ENCODE data around the gene NGLY1. TPM values are rescaled to one million over a fixed set of nuclear protein-coding genes. Genes with fewer than 3 reads are reported as not detected.

The NGLY1 gene
- total RNA-seq, 1 donor from 2014 or later: 54.3 TPM

Other genes with a start within 250 kb of the NGLY1 start
- gene TOP2B, start 118.5 kb downstream of the NGLY1 start, total RNA-seq: 192 TPM
- 10.3 TPM for gene OXSM, start 6.6 kb upstream of the NGLY1 start, total RNA-seq